CD4-positive, CD25-positive, alpha-beta regulatory T cell (primary cell): ENCODE measurements around the gene CLEC4F. TPM values are rescaled to one million over a fixed set of nuclear protein-coding genes. Genes with fewer than 3 reads are reported as not detected.

Experiments used
- ATAC-seq, 2 donors: fragments of 150-1000 bp; cut with Tn5 transposase; one replicate each; pipeline ENCODE4 v1.10.0; 2021; ENCODE audit warnings: low read depth in 2 of 2, moderate number of reproducible peaks in 2 of 2, moderate library complexity in 1 of 2
- DNase-seq, 3 donors: peaks; one replicate each; pipeline versions ENCODE4 v3.0.0 to v3.0.0-alpha.2; 2012 to 2022; ENCODE audit warnings: mixed read lengths in 1 of 3
- H3K27ac ChIP-seq: one replicate; pipeline ENCODE4 v1.7.0; 2013; ENCODE audit warnings: mild to moderate bottlenecking, low read length; ENCODE audit not compliant: insufficient read depth, poor library complexity, severe bottlenecking
- H3K27me3 ChIP-seq: one replicate; pipeline ENCODE4 v1.7.0; 2013; ENCODE audit warnings: low read length; ENCODE audit not compliant: control insufficient read depth, insufficient read depth
- H3K36me3 ChIP-seq: one replicate; pipeline ENCODE4 v1.7.0; 2013; ENCODE audit warnings: mild to moderate bottlenecking, low read length, moderate library complexity; ENCODE audit not compliant: control insufficient read depth, insufficient read depth
- H3K4me1 ChIP-seq: 2 replicates; pipeline ENCODE4 v1.7.0; 2013; ENCODE audit warnings: mild to moderate bottlenecking, low read length; ENCODE audit not compliant: insufficient read depth, control insufficient read depth, poor library complexity, severe bottlenecking
- H3K4me3 ChIP-seq: one replicate; pipeline ENCODE4 v1.7.0; 2013; ENCODE audit warnings: low read depth, mild to moderate bottlenecking, low read length, moderate library complexity
- H3K9me3 ChIP-seq, 2 experiments: 1 replicate in 1 of 2; 2 replicates in 1 of 2; pipeline ENCODE4 v1.7.0; 2013; ENCODE audit warnings: low read length in 2 of 2, mild to moderate bottlenecking in 1 of 2, moderate library complexity in 1 of 2; ENCODE audit not compliant: control insufficient read depth in 2 of 2
- H3K27ac Mint-ChIP-seq, 3 donors: one replicate each; pipeline ENCODE4 v1.8.0; 2020 to 2022; ENCODE audit warnings: mild to moderate bottlenecking in 3 of 3, mixed read lengths in 3 of 3, moderate library complexity in 2 of 3
- H3K27me3 Mint-ChIP-seq: one replicate; pipeline ENCODE4 v1.8.0; 2022; ENCODE audit warnings: mild to moderate bottlenecking, mixed read lengths
- H3K36me3 Mint-ChIP-seq: one replicate; pipeline ENCODE4 v1.8.0; 2020; ENCODE audit warnings: mixed read lengths
- H3K4me1 Mint-ChIP-seq, 4 donors: one replicate each; pipeline ENCODE4 v1.8.0; 2020 to 2022; ENCODE audit warnings: mixed read lengths in 4 of 4, mild to moderate bottlenecking in 1 of 4
- H3K4me3 Mint-ChIP-seq, 4 donors: one replicate each; pipeline ENCODE4 v1.8.0; 2020 to 2022; ENCODE audit warnings: mild to moderate bottlenecking in 4 of 4, mixed read lengths in 4 of 4, moderate library complexity in 3 of 4
- H3K9me3 Mint-ChIP-seq, 7 donors: one replicate each; pipeline ENCODE4 v1.8.0; 2020 to 2022; ENCODE audit warnings: mixed read lengths in 7 of 7, mild to moderate bottlenecking in 3 of 7, moderate library complexity in 2 of 7
- polyA plus RNA-seq, 4 donors: library from polyadenylated mRNA; unstranded; fragments of 300-500 nt; fragmentation: Illumina TruSeq; gene quantifications; one replicate each; pipeline ENCODE4 v1.2.3, GENCODE V29; 2021
- total RNA-seq: library from RNA; stranded (reverse); gene quantifications from one replicate; pipeline ENCODE4 v1.2.3, GENCODE V29; 2022

Gene CLEC4F
- total and polyA plus RNA-seq, 5 donors from 2014 or later: not detected

DNA sequence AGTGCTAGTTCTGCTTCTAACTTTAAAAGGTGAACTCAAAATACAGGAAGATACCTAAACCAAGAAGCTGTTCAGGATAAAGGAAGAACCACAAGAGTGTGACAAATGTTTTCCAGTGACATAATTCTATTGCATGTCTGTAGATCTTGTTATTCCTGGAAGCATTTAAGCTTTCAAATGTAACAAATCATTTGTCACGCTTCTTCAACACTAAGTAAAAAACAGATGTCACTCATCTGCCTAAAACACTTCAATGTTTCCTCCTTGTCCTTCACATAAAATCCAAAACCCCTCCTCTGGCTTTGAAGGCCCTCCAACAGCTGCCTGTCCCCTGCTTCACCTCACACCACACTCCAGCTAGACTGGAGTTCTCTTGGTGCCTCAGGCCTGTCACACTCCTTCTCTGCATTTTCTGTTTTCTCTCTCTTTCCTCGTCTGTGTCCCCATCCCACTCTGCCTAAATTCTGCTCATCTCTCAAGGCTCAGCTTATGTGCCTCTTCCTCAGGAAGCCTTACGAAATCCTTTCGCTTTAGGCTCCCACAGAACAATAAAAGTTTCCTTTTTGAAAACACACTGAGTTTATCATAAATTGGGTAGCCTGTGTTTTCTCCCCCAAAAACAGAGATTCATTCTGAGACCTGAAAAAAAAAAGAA is 6.4 kb upstream of the CLEC4F start:
- Mint-ChIP-seq H3K27ac (no peak overlapping the region), H3K27me3 (peaks cover 5% of the 10 kb centered on the region), H3K4me3 (no peak overlapping the region), H3K9me3 (no peaks in the 10 kb centered on the region), H3K36me3 (no peaks in the 10 kb centered on the region), H3K4me1 (peaks cover 0 to 5% (median 0%) of the 10 kb centered on the region in 4 donors)
- Histone ChIP-seq H3K4me3 (no peak overlapping the region), H3K9me3 (no peaks in the 10 kb centered on the region), H3K27me3 (no peaks in the 10 kb centered on the region), H3K4me1 (no peaks in the 10 kb centered on the region), H3K36me3 (no peaks in the 10 kb centered on the region), H3K27ac (no peak overlapping the region)
- ATAC-seq (no peak), DNase-seq (peak in 1 of 3 donors; percentile 13)

DNA sequence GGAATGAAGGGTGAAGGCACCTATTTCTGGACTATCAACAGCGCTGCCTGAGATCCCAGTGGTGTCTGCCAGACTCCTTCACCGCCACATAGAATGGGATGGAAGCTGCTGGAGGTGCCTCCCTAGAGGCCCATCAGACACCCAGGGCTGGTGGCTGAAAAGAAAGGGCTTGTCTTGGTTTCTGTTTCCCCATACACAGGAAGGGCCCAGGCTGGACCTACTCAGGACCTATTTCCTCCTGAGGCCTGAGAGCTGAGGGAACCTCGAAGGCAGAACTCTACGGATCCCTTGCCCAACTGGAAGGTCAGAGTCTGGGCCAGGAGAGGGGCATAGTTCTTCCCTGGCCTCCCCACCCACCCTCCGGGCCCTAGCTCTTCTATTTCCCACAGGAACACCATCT is 2.9 kb upstream of the CLEC4F start:
- Histone ChIP-seq H3K27me3 (no peaks in the 10 kb centered on the region), H3K9me3 (no peaks in the 10 kb centered on the region), H3K27ac (no peak overlapping the region), H3K4me1 (no peaks in the 10 kb centered on the region), H3K36me3 (no peaks in the 10 kb centered on the region), H3K4me3 (no peak overlapping the region)
- Mint-ChIP-seq H3K4me1 (peaks cover 0 to 5% (median 2%) of the 10 kb centered on the region in 4 donors), H3K4me3 (no peak overlapping the region), H3K27ac (no peak overlapping the region), H3K27me3 (peaks cover 5% of the 10 kb centered on the region), H3K9me3 (no peaks in the 10 kb centered on the region), H3K36me3 (no peaks in the 10 kb centered on the region)
- ATAC-seq: no peak
- DNase-seq: no peak

DNA sequence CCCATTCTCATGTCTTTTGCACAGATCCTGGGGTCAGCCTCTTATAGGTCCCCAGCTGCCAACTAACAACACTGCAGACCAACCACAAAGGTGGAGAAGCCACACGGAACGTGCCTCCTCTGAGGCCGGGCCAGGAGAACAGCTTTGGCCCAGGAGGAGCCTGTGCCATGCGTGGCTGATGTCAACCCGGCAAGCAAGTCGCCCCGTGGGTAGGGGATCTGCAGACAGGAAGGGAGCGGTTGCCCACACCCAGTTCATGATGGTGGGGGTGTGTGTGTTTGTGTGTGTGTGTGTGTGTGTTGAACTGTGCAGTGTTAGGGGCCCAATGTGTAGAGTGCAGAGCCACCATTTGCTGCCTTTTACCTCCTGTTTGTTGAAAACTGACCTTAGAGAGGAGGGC is 2.4 kb upstream of the CLEC4F start:
- Mint-ChIP-seq H3K9me3 (no peaks in the 10 kb centered on the region), H3K27me3 (peaks cover 5% of the 10 kb centered on the region), H3K27ac (no peak overlapping the region), H3K4me3 (no peak overlapping the region), H3K36me3 (no peaks in the 10 kb centered on the region), H3K4me1 (peaks cover 0 to 5% (median 2%) of the 10 kb centered on the region in 4 donors)
- no peak overlapping the region for H3K27ac ChIP-seq
- H3K27me3 ChIP-seq: no peaks in the 10 kb centered on the region
- no peak overlapping the region for H3K4me3 ChIP-seq
- H3K36me3 ChIP-seq: no peaks in the 10 kb centered on the region
- no peaks in the 10 kb centered on the region for H3K4me1 ChIP-seq
- H3K9me3 ChIP-seq: no peaks in the 10 kb centered on the region
- ATAC-seq (no peak), DNase-seq (peak in 1 of 3 donors; percentile 78)

DNA sequence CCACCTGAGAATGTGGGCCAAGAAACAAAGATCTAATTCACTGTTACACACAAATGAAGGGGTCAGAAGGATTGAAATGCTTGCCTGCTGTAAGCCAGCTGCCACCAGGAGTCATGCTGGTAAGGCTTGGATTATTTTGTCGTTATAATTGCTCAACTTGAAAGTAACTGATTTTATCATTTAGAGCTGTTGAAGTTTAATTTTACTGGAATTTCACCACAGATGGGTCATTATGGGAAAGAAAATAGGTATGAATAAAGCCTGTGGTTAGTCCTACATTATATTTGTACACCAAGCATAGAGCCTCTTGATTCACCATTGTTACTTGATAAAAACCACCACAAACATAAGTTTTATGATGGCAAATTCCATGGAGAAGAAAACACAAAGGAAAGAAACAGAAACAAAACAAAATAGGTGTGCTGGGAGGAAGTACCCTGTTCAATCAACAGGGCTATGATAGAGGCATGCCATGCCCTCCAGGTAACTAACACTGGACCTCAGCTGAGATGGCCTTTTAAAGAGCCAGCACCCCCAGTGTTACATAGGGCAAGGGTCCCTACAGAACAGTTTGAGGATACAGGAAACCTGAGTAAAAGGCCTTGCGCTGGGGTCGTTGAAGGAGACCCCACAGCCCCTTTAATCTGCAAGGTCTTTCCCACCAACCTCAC is 3.0 kb downstream of the CLEC4F start:
- no peaks in the 10 kb centered on the region for H3K27me3 ChIP-seq
- Mint-ChIP-seq H3K27me3 (peaks cover 5% of the 10 kb centered on the region), H3K36me3 (peaks cover 4% of the 10 kb centered on the region), H3K4me1 (peaks cover 0 to 4% (median 0%) of the 10 kb centered on the region in 4 donors), H3K9me3 (no peaks in the 10 kb centered on the region), H3K4me3 (no peak overlapping the region), H3K27ac (no peak overlapping the region)
- H3K4me1 ChIP-seq: no peaks in the 10 kb centered on the region
- no peak overlapping the region for H3K4me3 ChIP-seq
- H3K36me3 ChIP-seq: no peaks in the 10 kb centered on the region
- no peak overlapping the region for H3K27ac ChIP-seq
- DNase-seq: no peak
- ATAC-seq: no peak
- H3K9me3 ChIP-seq: no peaks in the 10 kb centered on the region

DNA sequence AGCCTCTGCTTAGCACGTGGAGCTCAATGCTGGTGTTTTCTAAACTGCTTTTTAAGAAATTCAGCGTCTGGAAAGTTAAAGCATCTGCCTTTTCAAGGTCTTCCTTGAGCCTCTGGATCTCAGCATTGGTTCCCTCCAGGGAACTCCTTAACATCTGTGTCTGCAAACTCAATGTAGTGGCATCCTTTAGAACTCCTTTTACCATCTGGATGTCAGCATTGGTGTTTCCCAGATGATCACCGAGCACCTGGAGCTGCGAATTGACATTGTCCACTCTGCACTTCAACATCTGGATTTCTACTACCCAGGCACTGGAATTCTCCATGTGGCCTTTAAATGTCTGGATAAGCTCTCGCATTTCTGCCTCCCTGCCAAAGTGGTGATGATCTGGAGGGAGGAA is 3.7 kb downstream of the CLEC4F start:
- peaks cover 4% of the 10 kb centered on the region for H3K36me3 Mint-ChIP-seq
- no peaks in the 10 kb centered on the region for H3K36me3 ChIP-seq
- no peak overlapping the region for H3K4me3 ChIP-seq
- H3K27ac ChIP-seq: no peak overlapping the region
- peaks cover 0 to 4% (median 0%) of the 10 kb centered on the region in 4 donors for H3K4me1 Mint-ChIP-seq
- no peaks in the 10 kb centered on the region for H3K4me1 ChIP-seq
- ATAC-seq (no peak), DNase-seq (no peak)
- H3K9me3 Mint-ChIP-seq: no peaks in the 10 kb centered on the region
- H3K27ac Mint-ChIP-seq: no peak overlapping the region
- no peaks in the 10 kb centered on the region for H3K27me3 ChIP-seq
- peaks cover 5% of the 10 kb centered on the region for H3K27me3 Mint-ChIP-seq
- H3K4me3 Mint-ChIP-seq: no peak overlapping the region
- no peaks in the 10 kb centered on the region for H3K9me3 ChIP-seq

DNA sequence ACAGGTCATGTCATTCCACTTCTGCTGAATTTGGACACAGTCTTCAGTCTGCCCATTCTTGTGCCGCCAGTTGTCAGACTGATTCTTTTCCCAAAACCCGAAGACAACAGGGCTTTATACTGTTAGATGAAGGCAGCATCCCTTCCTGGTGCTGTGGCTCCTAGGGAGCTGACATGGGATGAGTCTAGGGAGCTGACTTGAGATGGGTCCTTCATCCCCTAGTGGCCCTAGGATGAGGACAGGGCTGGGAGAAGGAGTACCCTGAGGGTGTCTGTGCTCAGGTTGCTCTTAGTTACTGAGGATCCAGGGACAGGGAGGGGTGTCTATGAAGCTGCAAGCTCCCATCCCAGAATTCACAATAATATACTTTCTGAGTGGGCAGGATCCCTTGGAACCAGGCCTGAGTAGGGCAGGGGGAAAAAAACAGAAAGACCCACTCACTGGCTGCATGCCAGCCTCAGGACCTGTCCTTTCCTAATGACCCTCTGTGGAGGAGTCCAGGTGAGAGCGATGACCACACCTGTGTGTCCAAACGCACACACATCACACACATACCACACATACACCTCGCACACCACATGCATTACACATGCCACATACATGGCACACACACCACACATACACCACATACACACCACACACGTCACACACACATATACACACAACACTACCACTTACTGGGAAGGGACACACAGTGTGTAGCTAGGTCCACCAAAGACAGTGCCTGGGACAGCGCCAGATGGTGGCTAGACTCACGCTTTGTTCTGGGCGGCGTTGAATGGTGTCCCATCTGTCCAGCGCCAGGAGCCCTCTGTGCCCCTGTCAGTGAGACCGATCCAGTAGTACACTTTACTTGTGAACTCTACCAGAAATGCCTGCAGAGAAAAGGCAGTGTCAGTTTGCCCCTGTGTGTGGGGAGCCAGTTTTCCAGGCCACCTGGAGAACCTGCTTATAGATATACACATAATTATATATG is 11.1 kb downstream of the CLEC4F start:
- H3K27ac Mint-ChIP-seq: no peak overlapping the region
- Histone ChIP-seq H3K27me3 (no peaks in the 10 kb centered on the region), H3K4me1 (no peaks in the 10 kb centered on the region), H3K9me3 (no peaks in the 10 kb centered on the region), H3K36me3 (no peaks in the 10 kb centered on the region), H3K4me3 (no peak overlapping the region), H3K27ac (no peak overlapping the region)
- no peaks in the 10 kb centered on the region for H3K4me1 Mint-ChIP-seq
- ATAC-seq: no peak
- no peak overlapping the region for H3K4me3 Mint-ChIP-seq
- no peaks in the 10 kb centered on the region for H3K36me3 Mint-ChIP-seq
- DNase-seq: no peak
- peaks cover 10% of the 10 kb centered on the region for H3K27me3 Mint-ChIP-seq
- H3K9me3 Mint-ChIP-seq: peaks cover 0 to 2% (median 0%) of the 10 kb centered on the region in 7 donors

DNA sequence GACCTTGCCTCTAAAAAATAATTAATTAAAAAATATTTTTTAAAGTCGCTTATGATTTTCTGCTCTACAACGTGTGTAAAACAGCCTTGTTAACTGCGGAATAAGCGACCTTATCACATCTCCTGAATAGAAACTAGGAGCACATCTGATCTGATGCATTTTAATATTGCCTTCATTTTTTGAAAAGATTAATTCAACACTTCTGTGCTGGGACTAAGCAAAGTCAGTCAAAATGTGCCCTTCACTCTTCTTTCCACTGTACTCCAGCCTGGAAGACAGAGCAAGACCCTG is 12.6 kb downstream of the CLEC4F start:
- DNase-seq: no peak
- H3K36me3 Mint-ChIP-seq: no peaks in the 10 kb centered on the region
- Histone ChIP-seq H3K9me3 (no peaks in the 10 kb centered on the region), H3K27ac (no peak overlapping the region), H3K27me3 (no peaks in the 10 kb centered on the region), H3K36me3 (no peaks in the 10 kb centered on the region), H3K4me1 (no peaks in the 10 kb centered on the region), H3K4me3 (no peak overlapping the region)
- no peak overlapping the region for H3K4me3 Mint-ChIP-seq
- H3K4me1 Mint-ChIP-seq: no peaks in the 10 kb centered on the region
- no peak for ATAC-seq
- peaks cover 0 to 2% (median 0%) of the 10 kb centered on the region in 7 donors for H3K9me3 Mint-ChIP-seq
- H3K27me3 Mint-ChIP-seq: peaks cover 10% of the 10 kb centered on the region
- H3K27ac Mint-ChIP-seq: no peak overlapping the region
